Measurements from ENCODE around the gene CCDC17.

- TF ChIP-seq CTCF (IDR thresholded peaks at IDR 0.05) (no peak), POLR2A (IDR thresholded peaks at IDR 0.05) (no peak)
These were observed 20.8 kb upstream of the CCDC17 start for GRCh38 chr1:45644661-45645060.
